ENCODE measurements around the gene ARHGEF7.

- TF ChIP-seq GATA3 (IDR thresholded peaks at IDR 0.05; ENCODE audit: low read depth, low read length), result no peak
- no peak for TF ChIP-seq GATA2 (IDR thresholded peaks at IDR 0.05; ENCODE audit: low read depth, low read length)
These were observed 239.7 kb downstream of the ARHGEF7 start for GRCh38 chr13:111354789-111355188.

All from SH-SY5Y (cell line).